Measurements from ENCODE around the gene PLK3.

PLK3 gene

GRCh38 chr1:44851308-44851707 lies 51.1 kb downstream of the PLK3 start:
- H3K4me3 ChIP-seq (ENCODE audit: low read depth, low read length), result no peak overlapping the region
- peaks cover 4% of the 10 kb centered on the region; the same call in 1 of the 2 replicates for H3K4me1 ChIP-seq (ENCODE audit: control insufficient read depth, insufficient read depth, low read length)
- H3K9ac ChIP-seq (ENCODE audit: low read depth, low read length), result no peak overlapping the region
- no peaks in the 10 kb centered on the region for H3K27me3 ChIP-seq (ENCODE audit: control insufficient read depth, insufficient read depth, low read length)
- H3K27ac ChIP-seq (ENCODE audit: low read depth, low read length), result no peak overlapping the region
- H3K36me3 ChIP-seq (ENCODE audit: control insufficient read depth, insufficient read depth, low read length), result 0 out of 2 replicates have a peak, but pooled peaks cover 4% of the 10 kb centered on the region
- H3K9me3 ChIP-seq (ENCODE audit: control insufficient read depth, insufficient read depth, low read length), result no peaks in the 10 kb centered on the region

- Histone ChIP-seq H3K27me3 (ENCODE audit: control insufficient read depth, insufficient read depth, low read length) (no peaks in the 10 kb centered on the region), H3K4me3 (ENCODE audit: low read depth, low read length) (no peak overlapping the region), H3K4me1 (ENCODE audit: control insufficient read depth, insufficient read depth, low read length) (peaks cover 4% of the 10 kb centered on the region; the same call in 1 of the 2 replicates), H3K27ac (ENCODE audit: low read depth, low read length) (no peak overlapping the region), H3K9ac (ENCODE audit: low read depth, low read length) (no peak overlapping the region), H3K36me3 (ENCODE audit: control insufficient read depth, insufficient read depth, low read length) (0 out of 2 replicates have a peak, but pooled peaks cover 6% of the 10 kb centered on the region), H3K9me3 (ENCODE audit: control insufficient read depth, insufficient read depth, low read length) (no peaks in the 10 kb centered on the region)
Observed at GRCh38 chr1:44853201-44853600, 53.0 kb downstream of the PLK3 start.

- no peaks in the 10 kb centered on the region for H3K9me3 ChIP-seq (ENCODE audit: control insufficient read depth, insufficient read depth, low read length)
- H3K4me3 ChIP-seq (ENCODE audit: low read depth, low read length), result no peak overlapping the region
- no peak overlapping the region for H3K27ac ChIP-seq (ENCODE audit: low read depth, low read length)
- peaks cover 2% of the 10 kb centered on the region; the same call in 1 of the 2 replicates for H3K4me1 ChIP-seq (ENCODE audit: control insufficient read depth, insufficient read depth, low read length)
- H3K27me3 ChIP-seq (ENCODE audit: control insufficient read depth, insufficient read depth, low read length), result no peaks in the 10 kb centered on the region
- 0 out of 2 replicates have a peak, but pooled peaks cover 6% of the 10 kb centered on the region for H3K36me3 ChIP-seq (ENCODE audit: control insufficient read depth, insufficient read depth, low read length)
- H3K9ac ChIP-seq (ENCODE audit: low read depth, low read length), result no peak overlapping the region
Observed at GRCh38 chr1:44854970-44855369, 54.8 kb downstream of the PLK3 start.
